HepG2 (cell line): ENCODE measurements around the gene SAMM50.

Source experiments
- ATRX ChIP-seq: sonication (generic); formaldehyde crosslinking; IDR thresholded peaks from 2 replicates; pipeline ENCODE4 v1.4.0; 2020; ENCODE audit warnings: missing genetic modification reagents, borderline replicate concordance
- SIN3A ChIP-seq: IDR thresholded peaks from 2 replicates; pipeline ENCODE4 v1.6.1; 2011; ENCODE audit warnings: low read depth, mild to moderate bottlenecking, control low read depth, low read length, borderline replicate concordance

DNA sequence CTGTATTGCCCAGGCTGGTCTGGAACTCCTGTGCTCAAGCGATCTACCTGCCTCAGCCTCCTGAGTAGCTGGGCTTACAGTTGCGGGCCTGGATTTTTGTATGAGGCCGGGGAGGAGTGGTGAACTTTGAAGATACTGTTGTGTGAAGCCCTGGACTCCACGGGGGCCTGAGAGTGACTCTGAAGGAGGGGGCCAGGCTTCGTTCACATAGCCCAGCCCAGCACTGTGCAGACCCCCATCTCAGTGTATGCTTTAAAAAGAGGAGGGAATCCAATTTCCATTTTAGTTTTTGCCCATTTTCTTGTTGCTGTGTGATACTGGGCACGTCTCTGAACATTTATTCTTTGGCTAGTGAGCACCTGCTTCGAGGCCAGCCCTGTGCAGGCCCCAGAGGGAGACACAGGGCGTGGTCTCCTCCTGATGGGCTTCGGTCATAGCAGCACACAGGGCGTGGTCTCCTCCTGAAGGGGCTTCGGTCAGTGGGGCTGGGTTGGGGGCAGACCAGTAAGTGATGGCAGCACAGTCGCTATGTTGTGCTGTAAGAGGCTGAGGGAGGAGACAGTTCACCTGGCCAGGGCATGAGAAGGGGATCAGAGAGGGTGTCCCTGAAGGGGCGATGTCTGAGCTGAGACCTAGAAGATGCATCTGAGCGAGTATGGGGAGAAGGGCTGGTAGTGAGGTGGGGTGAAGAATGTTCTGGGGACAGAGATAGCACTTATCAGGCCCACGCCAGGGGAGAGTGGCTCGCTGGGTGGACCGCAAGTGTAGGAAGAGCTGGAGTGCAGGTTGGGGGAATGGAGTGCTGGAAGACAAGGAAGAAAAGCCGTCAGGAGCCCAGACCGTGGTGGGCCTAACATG is 14.0 kb downstream of the SAMM50 start:
- TF ChIP-seq SIN3A (no peak), ATRX (no peak)
